ENCODE data around the gene KCNQ1OT1.

GRCh38 chr11:2566223-2567025 is 133.4 kb downstream of the KCNQ1OT1 start:
- TF ChIP-seq CTCF (conservative IDR thresholded peaks at IDR 0.05; ENCODE audit: low read depth, low read length) (no peak), POLR2A (IDR thresholded peaks at IDR 0.05; ENCODE audit: low read depth, low read length) (no peak), RFX5 (IDR thresholded peaks at IDR 0.05; ENCODE audit: low read depth, low read length) (no peak), RCOR1 (IDR thresholded peaks at IDR 0.05; ENCODE audit: insufficient replicate concordance, low read length) (no peak), BHLHE40 (IDR thresholded peaks at IDR 0.05; ENCODE audit: low read depth, low read length) (no peak), NFE2L2 (IDR thresholded peaks at IDR 0.05; ENCODE audit: low read depth, low read length) (no peak), SMC3 (IDR thresholded peaks at IDR 0.05; ENCODE audit: low read depth, low read length) (no peak)
- TF ChIP-seq, protein P1, sequence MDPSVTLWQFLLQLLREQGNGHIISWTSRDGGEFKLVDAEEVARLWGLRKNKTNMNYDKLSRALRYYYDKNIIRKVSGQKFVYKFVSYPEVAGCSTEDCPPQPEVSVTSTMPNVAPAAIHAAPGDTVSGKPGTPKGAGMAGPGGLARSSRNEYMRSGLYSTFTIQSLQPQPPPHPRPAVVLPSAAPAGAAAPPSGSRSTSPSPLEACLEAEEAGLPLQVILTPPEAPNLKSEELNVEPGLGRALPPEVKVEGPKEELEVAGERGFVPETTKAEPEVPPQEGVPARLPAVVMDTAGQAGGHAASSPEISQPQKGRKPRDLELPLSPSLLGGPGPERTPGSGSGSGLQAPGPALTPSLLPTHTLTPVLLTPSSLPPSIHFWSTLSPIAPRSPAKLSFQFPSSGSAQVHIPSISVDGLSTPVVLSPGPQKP (IDR thresholded peaks at IDR 0.05; ENCODE audit: borderline replicate concordance, low read depth, low read length) = no peak
